A549 (cell line): ENCODE measurements around the gene UPF2. TPM values are rescaled to one million over a fixed set of nuclear protein-coding genes. Genes with fewer than 3 reads are reported as not detected.

Source experiments
- ATAC-seq, 2 experiments: fragments of 200-7000 bp in 1 of 2; fragments of >200 bp in 1 of 2; cut with Nextera tagmentation in 1 of 2; cut with Tn5 transposase in 1 of 2; 3 replicates each; pipeline versions ENCODE4 v1.8.0 to v1.9.1; 2018 to 2020; ENCODE audit warnings: mild to moderate bottlenecking in 1 of 2, moderate library complexity in 1 of 2
- CTCF ChIA-PET: fragments of 300-600 bp; sonication (Branson Sonifier 250); formaldehyde crosslinking; extraction: SDS; loops from one replicate; lab custom pipeline; 2021; ENCODE audit warnings: antibody characterized with exemption, inconsistent platforms; lab: Yijun Ruan, JAX
- POLR2A ChIA-PET: fragments of 350-600 bp; formaldehyde crosslinking; extraction: SDS; loops from one replicate; lab custom pipeline; 2021; ENCODE audit warnings: antibody characterized with exemption, inconsistent platforms; lab: Yijun Ruan, JAX
- DNase-seq, 2 experiments: peaks; one replicate each; pipeline versions ENCODE4 v3.0.0 to v3.0.0-alpha.2; 2011 to 2016; ENCODE audit warnings: low read depth in 1 of 2, low spot score in 1 of 2
- FAIRE-seq: peaks from 2 replicates; lab custom pipeline; 2011; peaks lifted over from hg19 to GRCh38; lab: Jason Lieb, UNC
- H3K27ac ChIP-seq, 2 experiments: fragments of >200 bp; sonication (Bioruptor Twin); formaldehyde crosslinking; 3 replicates each; pipeline ENCODE4 v1.5.1; 2016 to 2017
- H3K4me1 ChIP-seq: fragments of >200 bp; sonication (Bioruptor Twin); formaldehyde crosslinking; 3 replicates; pipeline ENCODE4 v1.6.1; 2016
- H3K4me2 ChIP-seq: fragments of >200 bp; sonication (Bioruptor Twin); formaldehyde crosslinking; 3 replicates; pipeline ENCODE4 v1.6.1; 2016
- H3K4me3 ChIP-seq: fragments of >200 bp; sonication (Bioruptor Twin); formaldehyde crosslinking; 3 replicates; pipeline ENCODE4 v1.5.1; 2016
- H3K9me3 ChIP-seq: fragments of >200 bp; sonication (Bioruptor Twin); formaldehyde crosslinking; 3 replicates; pipeline ENCODE4 v1.6.1; 2016
- CEBPB ChIP-seq, 2 experiments: fragments of >200 bp in 1 of 2; sonication (Bioruptor Twin) in 1 of 2; formaldehyde crosslinking in 1 of 2; IDR thresholded peaks; 2 replicates each; pipeline ENCODE4 v1.6.1; 2012 to 2016
- CHD2 ChIP-seq: fragments of 150-350 bp; IDR thresholded peaks from 2 replicates; pipeline ENCODE4 v1.6.1; 2014; ENCODE audit warnings: low read length; ENCODE audit not compliant: partially characterized antibody
- CHD4 ChIP-seq: fragments of 200-600 bp; sonication (generic); IDR thresholded peaks from 2 replicates; pipeline ENCODE4 v1.6.1; 2016; ENCODE audit warnings: antibody characterized with exemption, mild to moderate bottlenecking, borderline replicate concordance
- CTCF ChIP-seq: fragments of >200 bp; sonication (Bioruptor Twin); formaldehyde crosslinking; IDR thresholded peaks from 3 replicates; pipeline ENCODE4 v1.5.1; 2016
- E2F6 ChIP-seq: IDR thresholded peaks from 2 replicates; pipeline ENCODE4 v1.6.1; 2012; ENCODE audit warnings: low read depth, borderline replicate concordance
- ESRRA ChIP-seq: fragments of 150-350 bp; IDR thresholded peaks from 2 replicates; pipeline ENCODE4 v1.6.1; 2014; ENCODE audit warnings: mild to moderate bottlenecking, low read length, borderline replicate concordance
- FOSB ChIP-seq: fragments of 250-450 bp; sonication (Bioruptor Pico); IDR thresholded peaks from 2 replicates; pipeline ENCODE4 v1.5.0; 2020; ENCODE audit warnings: mild to moderate bottlenecking, moderate library complexity
- FOSL2 ChIP-seq, 2 experiments: fragments of 450-650 bp in 1 of 2; fragments of >200 bp in 1 of 2; sonication (Bioruptor Twin) in 1 of 2; formaldehyde crosslinking; IDR thresholded peaks; 2 replicates each; pipeline versions ENCODE4 v1.5.0 to v1.6.1; 2016 to 2020; ENCODE audit warnings: mild to moderate bottlenecking in 1 of 2, moderate library complexity in 1 of 2
- FOXS1 ChIP-seq: fragments of 250-450 bp; sonication (Bioruptor Pico); IDR thresholded peaks from 2 replicates; pipeline ENCODE4 v1.5.0; 2020; ENCODE audit warnings: mild to moderate bottlenecking, moderate library complexity
- HDAC2 ChIP-seq: fragments of 200-600 bp; sonication (generic); IDR thresholded peaks from 2 replicates; pipeline ENCODE4 v1.6.1; 2016
- HEYL ChIP-seq: fragments of 250-450 bp; sonication (Bioruptor Pico); IDR thresholded peaks from 2 replicates; pipeline ENCODE4 v1.8.0; 2021; ENCODE audit warnings: mild to moderate bottlenecking, moderate library complexity
- HOXA7 ChIP-seq: fragments of 250-450 bp; sonication (Bioruptor Pico); IDR thresholded peaks from 2 replicates; pipeline ENCODE4 v1.5.0; 2020; ENCODE audit warnings: mild to moderate bottlenecking, moderate library complexity
- JUN ChIP-seq, 2 experiments: fragments of >200 bp; sonication (Bioruptor Twin); formaldehyde crosslinking; IDR thresholded peaks; 2 replicates in 1 of 2; 3 replicates in 1 of 2; pipeline ENCODE4 v1.6.1; 2016 to 2017
- MAFK ChIP-seq: fragments of 450-650 bp; IDR thresholded peaks from 2 replicates; pipeline ENCODE4 v1.6.1; 2014; ENCODE audit not compliant: partially characterized antibody
- MAX ChIP-seq: IDR thresholded peaks from 2 replicates; pipeline ENCODE4 v1.6.1; 2012
- MYC ChIP-seq: IDR thresholded peaks from 2 replicates; pipeline ENCODE4 v1.6.1; 2012; ENCODE audit warnings: mild to moderate bottlenecking, inconsistent platforms, low read length, improper control_type of control experiment, borderline replicate concordance
- NPAS2 ChIP-seq: fragments of 250-450 bp; sonication (Bioruptor Pico); IDR thresholded peaks from 2 replicates; pipeline ENCODE4 v1.8.0; 2022; ENCODE audit warnings: mild to moderate bottlenecking, moderate library complexity, borderline replicate concordance
- PBX3 ChIP-seq: IDR thresholded peaks from 2 replicates; pipeline ENCODE4 v1.6.1; 2012
- PHF8 ChIP-seq: fragments of 200-600 bp; sonication (generic); IDR thresholded peaks from 2 replicates; pipeline ENCODE4 v1.6.1; 2016; ENCODE audit warnings: low read depth, mild to moderate bottlenecking, antibody characterized with exemption, moderate library complexity, borderline replicate concordance
- POLR2A ChIP-seq: IDR thresholded peaks from 2 replicates; pipeline ENCODE4 v1.6.1; 2012; ENCODE audit warnings: mild to moderate bottlenecking, low read length
- RARB ChIP-seq: fragments of 250-450 bp; sonication (Bioruptor Pico); IDR thresholded peaks from 2 replicates; pipeline ENCODE4 v1.8.0; 2021; ENCODE audit warnings: mild to moderate bottlenecking, moderate library complexity
- REST ChIP-seq: fragments of 200-600 bp; sonication (generic); IDR thresholded peaks from 2 replicates; pipeline ENCODE4 v1.6.1; 2016; ENCODE audit warnings: antibody characterized with exemption, mild to moderate bottlenecking, moderate library complexity
- RFX5 ChIP-seq: fragments of 450-650 bp; IDR thresholded peaks from 2 replicates; pipeline ENCODE4 v1.7.1; 2014; ENCODE audit warnings: antibody characterized with exemption, mild to moderate bottlenecking, moderate library complexity
- RNF2 ChIP-seq: fragments of 200-600 bp; sonication (generic); IDR thresholded peaks from 2 replicates; pipeline ENCODE4 v1.6.1; 2016; ENCODE audit warnings: low read depth, mild to moderate bottlenecking, antibody characterized with exemption, moderate library complexity, borderline replicate concordance
- USF2 ChIP-seq: fragments of 450-650 bp; IDR thresholded peaks from 2 replicates; pipeline ENCODE4 v1.6.1; 2014; ENCODE audit warnings: antibody characterized with exemption
- ZSCAN20 ChIP-seq: fragments of 250-450 bp; sonication (Bioruptor Pico); IDR thresholded peaks from 2 replicates; pipeline ENCODE4 v1.8.0; 2022; ENCODE audit warnings: mild to moderate bottlenecking, moderate library complexity
- WGBS: methylation state at CpG from one replicate; pipeline ENCODE4 v1.1.6; 2017; ENCODE audit errors: missing lambda C conversion rate; 5-methylcytosine and 5-hydroxymethylcytosine counted together
- polyA plus RNA-seq, 4 experiments: library from polyadenylated mRNA; depleted of rRNA in 3 of 4; stranded (reverse); fragments of >200 nt; fragmentation: RNase III in 1 of 4; extraction: RNeasy Plus Mini Kit Qiagen cat#74134 plus additional on column Dnase treatment in 1 of 4; gene quantifications; 2 replicates in 3 of 4; 3 replicates in 1 of 4; pipeline ENCODE4 v1.2.3, GENCODE V29; 2011 to 2017

Gene UPF2
- polyA plus RNA-seq, 2 of the 4 experiments (the other 2 are of a cell fraction): 16.5 to 21.6 TPM

GRCh38 chr10:12036073-12036655 is 6.4 kb downstream of the UPF2 start:
- TF ChIP-seq MYC: no peak
- no peak for TF ChIP-seq FOXS1 (CRISPR knock-in tag)
- no peak for TF ChIP-seq FOSL2 (IDR thresholded peaks at IDR 0.05)
- TF ChIP-seq FOSL2 (CRISPR knock-in tag; IDR thresholded peaks at IDR 0.05): no peak
- no peak for TF ChIP-seq USF2
- no peak for TF ChIP-seq RARB (CRISPR knock-in tag)
- TF ChIP-seq NPAS2: no peak
- no peak for TF ChIP-seq RNF2
- TF ChIP-seq HDAC2: no peak
- no peak for TF ChIP-seq MAX
- TF ChIP-seq HEYL (CRISPR knock-in tag): no peak
- Histone ChIP-seq H3K27ac (no peak overlapping the region), H3K4me3 (no peak overlapping the region), H3K4me2 (no peak overlapping the region), H3K9me3 (no peaks in the 10 kb centered on the region), H3K4me1 (peaks cover 10% of the 10 kb centered on the region)
- DNase-seq (no peak), FAIRE-seq (no peak), ATAC-seq (no peak)
- 94% methylated on average over 3 of the region's 3 CpGs for WGBS
- ChIA-PET POLR2A (no interaction called here), CTCF (interaction anchor here (1.1 kb wide), 1 partner anchor 11 kb away, joined by 4 read pairs; no protein-coding TSS in a partner anchor)

- H3K9me3 ChIP-seq: no peaks in the 10 kb centered on the region
- no peak overlapping the region for H3K4me3 ChIP-seq
- H3K27ac ChIP-seq: no peak overlapping the region
- FAIRE-seq: no peak
- ChIA-PET CTCF (interaction anchor here (1.0 kb wide), 1 partner anchor 22 kb away, joined by 3 read pairs; no protein-coding TSS in a partner anchor), POLR2A (no interaction called here)
- 91% methylated on average over 4 of the region's 4 CpGs for WGBS
- ATAC-seq: no peak
- DNase-seq: no peak
- TF ChIP-seq RARB (CRISPR knock-in tag): no peak
- no peak for TF ChIP-seq FOSB
- TF ChIP-seq ZSCAN20 (CRISPR knock-in tag): no peak
- no peak for TF ChIP-seq HOXA7
- no peak for TF ChIP-seq CEBPB (IDR thresholded peaks at IDR 0.05)
- TF ChIP-seq MYC: no peak
- TF ChIP-seq JUN (IDR thresholded peaks at IDR 0.05): no peak
- TF ChIP-seq RFX5: no peak
- no peak for TF ChIP-seq NPAS2
- H3K4me2 ChIP-seq: no peak overlapping the region
- no peaks in the 10 kb centered on the region for H3K4me1 ChIP-seq
Measured at GRCh38 chr10:12031404-12031803, 11.2 kb downstream of the UPF2 start.

GRCh38 chr10:12027539-12027938 is 15.1 kb downstream of the UPF2 start:
- Histone ChIP-seq H3K4me2 (no peak overlapping the region), H3K27ac (no peak overlapping the region), H3K4me3 (no peak overlapping the region), H3K4me1 (peaks cover 2% of the 10 kb centered on the region; the same call in 1 of the 3 replicates), H3K9me3 (no peaks in the 10 kb centered on the region)
- ATAC-seq (no peak), FAIRE-seq (no peak), DNase-seq (no peak)
- CTCF ChIA-PET: no interaction called here
- POLR2A ChIA-PET: no interaction called here
- WGBS: 95% methylated on average over 2 of the region's 2 CpGs
- TF ChIP-seq ESRRA (no peak), JUN (IDR thresholded peaks at IDR 0.05) (no peak), E2F6 (no peak), CHD2 (no peak), RFX5 (no peak), FOXS1 (CRISPR knock-in tag) (no peak), ZSCAN20 (CRISPR knock-in tag) (no peak), CHD4 (no peak), PHF8 (no peak), MYC (no peak), MAFK (no peak), CTCF (no peak), REST (no peak), POLR2A (no peak), PBX3 (no peak)
